Neutrophil (primary cell): ENCODE results near the gene TLR9.

Experiments
- H3K27ac ChIP-seq: fragments of 200-600 bp; sonication (generic); 2 replicates; pipeline ENCODE4 v1.5.1; 2016; ENCODE audit warnings: mild to moderate bottlenecking, moderate library complexity
- H3K27me3 ChIP-seq: fragments of 200-600 bp; sonication (generic); 2 replicates; pipeline ENCODE4 v1.6.0; 2016; ENCODE audit warnings: mild to moderate bottlenecking
- H3K36me3 ChIP-seq: fragments of 200-600 bp; sonication (generic); 2 replicates; pipeline ENCODE4 v1.5.1; 2017
- H3K4me1 ChIP-seq, 2 experiments: fragments of 200-600 bp in 1 of 2; sonication (generic) in 1 of 2; 1 replicate in 1 of 2; 2 replicates in 1 of 2; pipeline versions ENCODE4 v1.5.1 to v1.6.1; 2013 to 2016; ENCODE audit warnings: low read depth in 1 of 2, low read length in 1 of 2, mild to moderate bottlenecking in 1 of 2, moderate library complexity in 1 of 2; ENCODE audit not compliant: control insufficient read depth in 1 of 2, insufficient read depth in 1 of 2
- H3K4me3 ChIP-seq, 2 experiments: fragments of 200-600 bp in 1 of 2; sonication (generic) in 1 of 2; 1 replicate in 1 of 2; 2 replicates in 1 of 2; pipeline ENCODE4 v1.5.1; 2013 to 2016; ENCODE audit warnings: low read depth in 1 of 2, low read length in 1 of 2, mild to moderate bottlenecking in 1 of 2, moderate library complexity in 1 of 2
- H3K9me3 ChIP-seq: fragments of 200-600 bp; sonication (generic); 2 replicates; pipeline ENCODE4 v1.5.1; 2016
- TF ChIP-seq, protein P1 (sequence below): fragments of 200-600 bp; sonication (generic); IDR thresholded peaks from 2 replicates; pipeline ENCODE4 v1.5.1; 2016; ENCODE audit warnings: antibody characterized with exemption

The TLR9 gene

DNA sequence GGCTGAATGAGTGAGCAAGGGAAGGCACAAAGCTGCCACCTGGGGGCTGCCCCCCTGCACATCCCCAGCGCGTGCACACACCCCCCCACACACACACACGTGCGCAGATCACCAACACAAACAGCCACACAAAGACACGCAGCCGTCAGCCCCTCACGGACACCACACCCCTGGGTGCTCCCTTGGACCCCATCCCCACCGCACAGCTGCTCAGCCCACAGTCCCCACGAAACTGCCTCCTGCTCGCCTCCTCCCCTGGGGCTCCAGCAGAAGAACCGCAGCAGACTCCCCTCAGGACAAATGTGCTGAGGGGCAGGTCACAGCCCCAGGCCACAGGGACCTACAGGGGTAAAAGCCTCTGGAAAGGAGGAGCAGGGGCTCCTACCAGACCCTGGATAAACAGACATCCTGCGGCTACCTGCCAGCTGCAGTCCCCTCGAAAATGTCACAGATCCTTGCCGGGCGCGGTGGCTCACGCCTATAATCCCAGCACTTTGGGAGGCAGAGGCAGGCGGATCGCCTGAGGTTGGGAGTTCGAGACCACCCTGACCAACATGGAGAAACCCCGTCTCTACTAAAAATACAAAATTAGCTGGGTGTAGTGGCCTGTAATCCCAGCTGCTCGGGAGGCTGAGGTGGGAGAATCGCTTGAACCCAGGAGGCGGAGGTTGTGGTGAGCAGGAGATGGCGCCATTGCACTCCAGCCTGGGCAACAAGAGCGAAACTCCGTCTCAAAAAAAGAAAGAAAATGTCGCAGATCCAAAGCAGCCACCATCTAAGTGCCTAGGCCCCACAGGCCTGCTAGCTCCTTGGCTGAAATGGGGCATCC is 7.0 kb upstream of the TLR9 start:
- Histone ChIP-seq H3K27me3 (no peaks in the 10 kb centered on the region), H3K4me3 (no peak overlapping the region), H3K4me1 (peaks cover 42 to 43% of the 10 kb centered on the region in 2 experiments), H3K36me3 (peaks cover 85% of the 10 kb centered on the region), H3K9me3 (no peaks in the 10 kb centered on the region), H3K27ac (peak overlapping the region; percentile 52)
- TF ChIP-seq, protein P1, sequence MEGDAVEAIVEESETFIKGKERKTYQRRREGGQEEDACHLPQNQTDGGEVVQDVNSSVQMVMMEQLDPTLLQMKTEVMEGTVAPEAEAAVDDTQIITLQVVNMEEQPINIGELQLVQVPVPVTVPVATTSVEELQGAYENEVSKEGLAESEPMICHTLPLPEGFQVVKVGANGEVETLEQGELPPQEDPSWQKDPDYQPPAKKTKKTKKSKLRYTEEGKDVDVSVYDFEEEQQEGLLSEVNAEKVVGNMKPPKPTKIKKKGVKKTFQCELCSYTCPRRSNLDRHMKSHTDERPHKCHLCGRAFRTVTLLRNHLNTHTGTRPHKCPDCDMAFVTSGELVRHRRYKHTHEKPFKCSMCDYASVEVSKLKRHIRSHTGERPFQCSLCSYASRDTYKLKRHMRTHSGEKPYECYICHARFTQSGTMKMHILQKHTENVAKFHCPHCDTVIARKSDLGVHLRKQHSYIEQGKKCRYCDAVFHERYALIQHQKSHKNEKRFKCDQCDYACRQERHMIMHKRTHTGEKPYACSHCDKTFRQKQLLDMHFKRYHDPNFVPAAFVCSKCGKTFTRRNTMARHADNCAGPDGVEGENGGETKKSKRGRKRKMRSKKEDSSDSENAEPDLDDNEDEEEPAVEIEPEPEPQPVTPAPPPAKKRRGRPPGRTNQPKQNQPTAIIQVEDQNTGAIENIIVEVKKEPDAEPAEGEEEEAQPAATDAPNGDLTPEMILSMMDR: no peak

DNA sequence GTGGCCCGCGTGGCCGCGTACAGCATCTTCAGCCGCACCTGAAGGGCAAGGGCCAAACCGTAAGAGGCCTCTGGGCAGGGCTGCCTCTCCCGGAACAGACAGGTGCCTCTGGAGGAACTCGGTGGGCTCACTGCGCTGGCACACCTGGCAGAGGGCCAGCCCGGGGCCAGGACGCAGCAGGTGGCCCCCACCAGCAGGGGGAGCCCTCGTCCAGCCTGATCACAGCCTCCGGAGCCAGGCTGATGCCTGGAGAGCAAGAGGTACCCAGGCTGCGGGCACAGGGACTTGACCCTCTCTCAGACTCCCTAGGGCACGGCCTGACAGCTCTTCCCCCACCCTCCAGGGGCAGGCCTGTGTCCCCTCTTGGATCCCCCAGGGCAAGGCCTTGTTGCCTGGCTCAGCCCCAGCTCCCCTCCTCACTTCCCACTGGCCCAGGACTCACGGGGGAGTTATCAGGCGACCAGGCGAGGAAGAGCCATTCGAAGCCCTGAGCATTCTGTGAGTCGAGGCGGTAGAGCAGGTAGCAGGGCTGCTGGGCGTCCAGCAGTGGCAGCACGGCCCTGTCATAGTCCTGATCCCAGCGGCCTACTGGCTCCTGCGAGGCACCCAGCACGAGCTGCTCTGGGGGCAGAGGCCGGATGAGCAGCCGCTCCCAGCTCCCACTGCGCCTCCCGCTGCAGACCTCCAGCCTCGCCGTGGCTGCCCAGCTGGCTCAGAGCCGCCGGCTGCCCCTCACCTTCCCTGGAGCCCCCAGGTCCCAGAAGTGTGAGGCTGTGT is 6.2 kb upstream of the TLR9 start:
- no peaks in the 10 kb centered on the region for H3K27me3 ChIP-seq
- no peaks in the 10 kb centered on the region for H3K9me3 ChIP-seq
- H3K4me1 ChIP-seq: peaks cover 34 to 40% of the 10 kb centered on the region in 2 experiments
- TF ChIP-seq, protein P1: peak; percentile 94
- peak overlapping the region in 1 of 2 experiments; percentile 3 for H3K4me3 ChIP-seq
- peak overlapping the region; percentile 52 for H3K27ac ChIP-seq
- H3K36me3 ChIP-seq: peaks cover 91% of the 10 kb centered on the region

DNA sequence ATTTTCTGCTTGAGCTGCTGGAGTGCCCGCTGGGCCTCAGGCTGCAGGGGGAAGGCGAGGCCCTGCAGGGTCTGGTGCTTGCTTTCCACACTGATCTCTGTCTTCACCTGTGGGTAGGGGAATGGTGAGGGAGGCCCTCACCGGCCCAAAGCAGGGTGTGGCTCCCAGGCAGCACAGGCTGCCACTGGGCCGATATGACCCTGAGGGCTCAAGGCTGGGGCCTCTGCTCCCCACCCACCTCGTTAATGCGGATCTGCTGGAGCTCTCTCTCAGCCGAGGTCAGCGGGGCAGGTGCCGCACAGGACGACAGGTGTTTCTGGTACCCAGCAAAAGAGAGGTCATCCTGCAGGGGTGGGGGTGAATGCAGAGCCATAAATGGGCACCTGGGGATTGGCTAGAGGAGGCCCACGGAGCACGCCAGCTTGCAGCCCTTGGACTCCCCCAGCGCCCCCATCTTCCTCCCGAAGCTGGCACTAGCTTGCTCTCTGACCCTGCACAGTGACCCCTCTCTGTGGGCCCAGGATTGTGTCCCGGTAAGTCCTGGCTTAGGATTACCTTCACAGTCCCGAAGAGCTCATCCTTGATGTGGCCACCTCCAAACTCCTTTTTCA is 5.5 kb upstream of the TLR9 start:
- Histone ChIP-seq H3K4me1 (peaks cover 34 to 40% of the 10 kb centered on the region in 2 experiments), H3K36me3 (peaks cover 91% of the 10 kb centered on the region), H3K27ac (peak overlapping the region; percentile 52), H3K27me3 (no peaks in the 10 kb centered on the region), H3K9me3 (no peaks in the 10 kb centered on the region), H3K4me3 (peak overlapping the region in 1 of 2 experiments; percentile 3)
- TF ChIP-seq, protein P1: no peak

DNA sequence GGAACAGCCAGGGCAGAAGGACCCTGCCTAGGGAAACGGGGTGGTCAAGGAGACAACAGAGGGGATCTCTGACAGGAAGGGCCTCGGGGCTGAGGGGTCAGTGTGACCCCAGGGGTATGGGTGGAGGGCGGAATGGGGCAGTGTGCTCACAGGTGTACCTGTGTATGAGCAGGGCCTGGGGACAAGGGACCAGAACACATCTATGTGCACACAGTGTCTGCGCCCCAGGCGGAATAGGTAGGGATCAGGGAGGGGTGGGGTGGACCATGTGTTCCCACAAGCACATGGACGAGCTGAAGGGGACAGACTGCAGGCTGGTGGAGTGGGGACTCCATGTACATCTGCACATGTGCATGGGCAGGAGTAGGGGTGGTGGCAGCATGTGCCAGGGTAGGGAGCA is 5.0 kb upstream of the TLR9 start:
- Histone ChIP-seq H3K9me3 (no peaks in the 10 kb centered on the region), H3K36me3 (peaks cover 86% of the 10 kb centered on the region), H3K4me3 (no peak overlapping the region), H3K27ac (no peak overlapping the region), H3K27me3 (no peaks in the 10 kb centered on the region), H3K4me1 (peaks cover 34 to 40% of the 10 kb centered on the region in 2 experiments)
- TF ChIP-seq, protein P1: no peak

DNA sequence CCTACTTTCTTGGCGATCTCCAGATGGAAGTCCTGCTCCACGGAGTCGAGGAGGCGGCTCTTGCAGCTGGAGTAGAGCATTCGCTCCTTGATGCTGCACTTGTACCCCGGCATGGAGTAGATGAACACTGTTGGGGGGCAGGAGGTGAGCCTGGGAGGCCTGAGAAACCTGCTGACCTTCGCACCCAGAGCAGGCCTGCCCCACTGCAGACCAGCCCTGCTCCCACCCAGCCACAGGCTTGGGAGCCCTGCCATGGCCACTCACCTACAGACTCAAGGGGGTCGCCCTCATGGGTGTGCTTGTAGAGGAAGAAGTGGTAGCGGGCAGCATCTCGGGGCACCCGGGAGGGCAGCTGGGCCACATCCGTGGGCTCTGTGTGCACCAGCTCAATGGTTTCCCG is 4.2 kb upstream of the TLR9 start:
- TF ChIP-seq, protein P1: no peak
- Histone ChIP-seq H3K4me1 (peaks cover 37 to 40% of the 10 kb centered on the region in 2 experiments), H3K27ac (no peak overlapping the region), H3K36me3 (peaks cover 78% of the 10 kb centered on the region), H3K9me3 (no peaks in the 10 kb centered on the region), H3K4me3 (no peak overlapping the region), H3K27me3 (no peaks in the 10 kb centered on the region)
